H1 (cell line): ENCODE measurements around the gene TMPRSS9. TPM values are rescaled to one million over a fixed set of nuclear protein-coding genes. Genes with fewer than 3 reads are reported as not detected.
A peak's percentile ranks its signal among the peaks of the same experiment; 100 is the strongest.

Source experiments
- CTCF ChIA-PET: fragments of 300-600 bp; sonication (Branson Sonifier 250); formaldehyde crosslinking; loops from one replicate; lab custom pipeline; 2021; ENCODE audit not compliant: partially characterized antibody; lab: Charles Lee
- POLR2A ChIA-PET: fragments of 300-600 bp; sonication (Branson Sonifier 250); formaldehyde crosslinking; loops from one replicate; lab custom pipeline; 2021; ENCODE audit warnings: inconsistent platforms; ENCODE audit not compliant: partially characterized antibody; lab: Charles Lee
- DNase-seq, 2 experiments: peaks; one replicate each; pipeline versions ENCODE4 v3.0.0 to v3.0.0-alpha.2; 2010 to 2022; ENCODE audit warnings: low spot score in 2 of 2, low read depth in 1 of 2, mixed read lengths in 1 of 2
- FAIRE-seq: peaks from 2 replicates; lab custom pipeline; 2011; peaks lifted over from hg19 to GRCh38; lab: Jason Lieb, UNC
- H2AFZ ChIP-seq: 2 replicates; pipeline ENCODE4 v1.8.1; 2012; ENCODE audit warnings: low read length, inconsistent platforms
- H2AK5ac ChIP-seq: 2 replicates; pipeline ENCODE4 v1.6.1; 2013; ENCODE audit warnings: low read depth, low read length
- H2BK120ac ChIP-seq: replicated peaks from 2 replicates; pipeline ENCODE3; 2013; ENCODE audit warnings: low read depth, low read length, inconsistent platforms
- H2BK12ac ChIP-seq: 2 replicates; pipeline ENCODE4 v1.6.1; 2013; ENCODE audit warnings: low read depth, low read length
- H2BK15ac ChIP-seq: 2 replicates; pipeline ENCODE4 v1.6.1; 2013; ENCODE audit warnings: low read length
- H2BK20ac ChIP-seq: 2 replicates; pipeline ENCODE4 v1.6.1; 2013; ENCODE audit warnings: low read length
- H2BK5ac ChIP-seq: 2 replicates; pipeline ENCODE4 v1.6.1; 2013; ENCODE audit warnings: low read depth, low read length
- H3K14ac ChIP-seq: 2 replicates; pipeline ENCODE4 v1.6.1; 2013; ENCODE audit warnings: inconsistent platforms; ENCODE audit not compliant: insufficient read length
- H3K18ac ChIP-seq: 2 replicates; pipeline ENCODE4 v1.6.1; 2013; ENCODE audit warnings: low read length; ENCODE audit errors: extremely low read depth
- H3K23ac ChIP-seq: 2 replicates; pipeline ENCODE4 v1.6.1; 2013; ENCODE audit warnings: inconsistent platforms; ENCODE audit not compliant: insufficient read length
- H3K23me2 ChIP-seq: 2 replicates; pipeline ENCODE4 v1.6.1; 2013; ENCODE audit warnings: low read depth, low read length
- H3K27ac ChIP-seq: 2 replicates; pipeline ENCODE4 v1.6.1; 2011; ENCODE audit warnings: low read depth, low read length, inconsistent platforms
- H3K27me3 ChIP-seq, 4 experiments: replicated peaks in 1 of 4; 1 replicate in 1 of 4; 2 replicates in 3 of 4; pipeline versions ENCODE4 v1.6.1 to v1.8.1; 2011 to 2013; ENCODE audit warnings: low read length in 3 of 4, mild to moderate bottlenecking in 3 of 4, inconsistent platforms in 2 of 4, mixed read lengths in 2 of 4, moderate library complexity in 1 of 4; ENCODE audit not compliant: control insufficient read depth in 3 of 4, insufficient read depth in 3 of 4; ENCODE audit errors: extremely low read depth in 1 of 4
- H3K36me3 ChIP-seq, 4 experiments: 2 replicates each; pipeline versions ENCODE4 v1.6.1 to v1.8.1; 2011 to 2013; ENCODE audit warnings: mild to moderate bottlenecking in 4 of 4, low read length in 3 of 4, moderate library complexity in 2 of 4, control low read depth in 1 of 4, inconsistent platforms in 1 of 4; ENCODE audit not compliant: insufficient read depth in 4 of 4, control insufficient read depth in 2 of 4
- H3K4ac ChIP-seq: replicated peaks from 2 replicates; pipeline ENCODE3; 2013; ENCODE audit warnings: low read length, low read depth, mixed read lengths, inconsistent platforms; ENCODE audit not compliant: insufficient read length
- H3K4me1 ChIP-seq, 4 experiments: replicated peaks in 1 of 4; 1 replicate in 1 of 4; 2 replicates in 3 of 4; pipeline versions ENCODE4 v1.6.1 to v1.8.1; 2011 to 2013; ENCODE audit warnings: low read length in 3 of 4, inconsistent platforms in 2 of 4, mixed read lengths in 1 of 4; ENCODE audit not compliant: insufficient read depth in 4 of 4, control insufficient read depth in 3 of 4
- H3K4me2 ChIP-seq, 2 experiments: 2 replicates each; pipeline versions ENCODE4 v1.6.1 to v1.8.1; 2011 to 2013; ENCODE audit warnings: low read depth in 2 of 2, low read length in 2 of 2, control low read depth in 1 of 2, inconsistent platforms in 1 of 2, mild to moderate bottlenecking in 1 of 2; ENCODE audit not compliant: insufficient read depth in 1 of 2
- H3K4me3 ChIP-seq, 4 experiments: fragments of 200-600, 300-600 bp in 1 of 4; sonication (generic), shearing (Covaris generic), sonication (Bioruptor Twin) in 1 of 4; 2 replicates each; pipeline versions ENCODE4 v1.5.1 to v1.8.1; 2011 to 2016; ENCODE audit warnings: low read length in 4 of 4, low read depth in 3 of 4, control low read depth in 2 of 4, inconsistent platforms in 2 of 4, mild to moderate bottlenecking in 2 of 4, mixed read lengths in 1 of 4, moderate library complexity in 1 of 4; ENCODE audit not compliant: insufficient read depth in 2 of 4; ENCODE audit errors: extremely low read depth in 1 of 4
- H3K56ac ChIP-seq: replicated peaks from 2 replicates; pipeline ENCODE3; 2013; ENCODE audit warnings: low read depth, mild to moderate bottlenecking, mixed read lengths, low read length, inconsistent platforms; ENCODE audit not compliant: insufficient read length
- H3K79me1 ChIP-seq: 2 replicates; pipeline ENCODE4 v1.6.1; 2013; ENCODE audit warnings: low read depth, low read length, control low read depth
- H3K79me2 ChIP-seq, 2 experiments: 2 replicates each; pipeline versions ENCODE4 v1.6.1 to v1.8.1; 2012 to 2013; ENCODE audit warnings: low read length in 2 of 2, mild to moderate bottlenecking in 2 of 2, inconsistent platforms in 1 of 2; ENCODE audit not compliant: insufficient read depth in 2 of 2, control insufficient read depth in 1 of 2
- H3K9ac ChIP-seq, 4 experiments: replicated peaks in 1 of 4; 1 replicate in 1 of 4; 2 replicates in 3 of 4; pipeline versions ENCODE4 v1.6.1 to v1.8.1; 2011 to 2013; ENCODE audit warnings: low read depth in 3 of 4, low read length in 3 of 4, control low read depth in 2 of 4, mild to moderate bottlenecking in 2 of 4, moderate library complexity in 2 of 4, inconsistent platforms in 1 of 4; ENCODE audit errors: extremely low read depth in 1 of 4
- H3K9me3 ChIP-seq, 2 experiments: 2 replicates each; pipeline versions ENCODE4 v1.6.1 to v1.8.1; 2012 to 2013; ENCODE audit warnings: mild to moderate bottlenecking in 2 of 2, moderate library complexity in 2 of 2, control low read depth in 1 of 2, inconsistent platforms in 1 of 2, low read depth in 1 of 2, low read length in 1 of 2, mixed read lengths in 1 of 2; ENCODE audit not compliant: insufficient read depth in 2 of 2
- H4K20me1 ChIP-seq, 2 experiments: replicated peaks in 1 of 2; 2 replicates each; pipeline versions ENCODE3 to v1.8.1; 2011 to 2013; ENCODE audit warnings: inconsistent platforms in 2 of 2, low read length in 2 of 2, mild to moderate bottlenecking in 1 of 2; ENCODE audit not compliant: insufficient read depth in 2 of 2, control insufficient read depth in 1 of 2
- H4K5ac ChIP-seq: 2 replicates; pipeline ENCODE4 v1.6.1; 2013; ENCODE audit warnings: low read length, low read depth, mixed read lengths, inconsistent platforms; ENCODE audit not compliant: insufficient read length
- H4K8ac ChIP-seq: 2 replicates; pipeline ENCODE4 v1.8.0; 2013; ENCODE audit warnings: mild to moderate bottlenecking, moderate library complexity, low read length, inconsistent platforms; ENCODE audit not compliant: insufficient read depth; ENCODE audit errors: extremely low read depth
- H4K91ac ChIP-seq: replicated peaks from 2 replicates; pipeline ENCODE3; 2013; ENCODE audit warnings: low read length, mixed read lengths, inconsistent platforms; ENCODE audit not compliant: insufficient read length
- EGR1 ChIP-seq: IDR thresholded peaks from 2 replicates; pipeline ENCODE4 v1.6.1; 2011; ENCODE audit warnings: low read depth, low read length, borderline replicate concordance
- POLR2AphosphoS5 ChIP-seq: IDR thresholded peaks from 2 replicates; pipeline ENCODE4 v1.6.1; 2011; ENCODE audit warnings: low read depth, low read length
- SAP30 ChIP-seq: fragments of 300-600 bp; sonication (generic); IDR thresholded peaks from 2 replicates; pipeline ENCODE4 v1.7.1; 2012; ENCODE audit warnings: low read length, moderate library complexity, mild to moderate bottlenecking, inconsistent platforms; ENCODE audit not compliant: insufficient read depth, insufficient replicate concordance
- SP1 ChIP-seq: IDR thresholded peaks from 2 replicates; pipeline ENCODE4 v1.6.1; 2011; ENCODE audit warnings: low read depth, low read length
- TAF1 ChIP-seq: IDR thresholded peaks from 2 replicates; pipeline ENCODE4 v1.6.1; 2011; ENCODE audit warnings: mild to moderate bottlenecking, low read depth, low read length
- YY1 ChIP-seq: IDR thresholded peaks from 2 replicates; pipeline ENCODE4 v1.6.1; 2011; ENCODE audit warnings: low read depth, mild to moderate bottlenecking, low read length
- WGBS, 2 experiments: shearing (Covaris generic) in 1 of 2; methylation state at CpG; one replicate each; pipeline versions ENCODE4 v1.1.6 to v1.1.7; 2013 to 2015; ENCODE audit warnings: low lambda C conversion rate in 2 of 2, mixed read lengths in 2 of 2, inconsistent platforms in 1 of 2, low coverage in 1 of 2, missing lambda C conversion rate in 1 of 2; ENCODE audit not compliant: insufficient replicate concordance in 2 of 2, insufficient coverage in 1 of 2, insufficient read length in 1 of 2; ENCODE audit errors: extremely low coverage in 1 of 2, missing lambda C conversion rate in 1 of 2; 5-methylcytosine and 5-hydroxymethylcytosine counted together
- polyA plus RNA-seq, 7 experiments: library from polyadenylated mRNA; depleted of rRNA in 3 of 7; stranded (reverse) in 5 of 7; unstranded in 2 of 7; fragments of >200 nt in 5 of 7; fragments of 200-250 nt in 2 of 7; gene quantifications; 1 replicate in 5 of 7; 2 replicates in 1 of 7; 4 replicates in 1 of 7; pipeline versions ENCODE4 v1.2.1 to v1.2.3, GENCODE V29; 2011 to 2013; ENCODE audit warnings: missing spikeins in 2 of 7, mixed read lengths in 2 of 7
- total RNA-seq: library from RNA; stranded (reverse); fragmentation: NEBNext Ultra II Directional; extraction: Animal tissue kit (Norgen Biotek cat#: 25700); gene quantifications from 2 replicates; pipeline ENCODE4 v1.2.1, GENCODE V29; 2021
- TF ChIP-seq, protein P1 (sequence below): IDR thresholded peaks from 2 replicates; pipeline ENCODE4 v1.6.1; 2011; ENCODE audit warnings: low read length, improper control_type of control experiment

Gene TMPRSS9
- total and polyA plus RNA-seq, 2 of the 8 experiments (the other 6 are each of a cell fraction or from before 2014, with no cell fraction given), result 0.15 to 0.19 TPM

DNA sequence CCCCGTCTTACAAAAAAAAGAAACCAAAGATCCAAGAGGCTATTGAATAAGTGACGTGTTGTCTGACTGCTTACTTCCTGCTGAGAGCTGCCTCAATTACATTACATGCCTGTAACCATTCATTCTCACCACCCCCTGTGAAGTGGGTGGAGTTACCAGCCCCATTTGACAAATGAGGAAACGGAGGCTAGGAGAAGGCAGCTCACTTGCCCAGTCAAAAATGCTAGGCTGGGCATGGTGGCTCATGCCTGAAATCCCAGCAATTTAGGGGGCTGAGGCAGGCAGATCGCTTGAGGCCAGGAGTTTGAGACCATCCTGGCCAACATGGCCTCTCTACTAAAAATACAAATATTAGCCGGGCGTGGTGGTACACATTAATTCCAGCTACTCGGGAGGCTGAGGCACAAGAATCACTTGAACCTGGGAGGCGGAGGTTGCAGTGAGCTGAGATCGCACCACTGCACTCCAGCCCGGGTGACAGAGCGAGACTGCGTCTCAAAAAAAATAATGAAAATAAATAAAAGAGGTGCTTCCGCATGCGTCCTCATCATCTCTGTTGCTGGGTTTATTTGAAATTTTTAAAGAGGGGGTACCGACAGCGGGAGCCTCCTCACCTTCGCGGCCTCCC, 32.2 kb upstream of the TMPRSS9 start:
- H3K27me3 ChIP-seq, result no peaks in the 10 kb centered on the region

More for the DNA sequence above, 32.2 kb upstream of the TMPRSS9 start:
- H2AFZ ChIP-seq, result no peak overlapping the region
- peaks cover 0 to 33% (median 15%) of the 10 kb centered on the region in 4 experiments; a peak in 6 of 7 replicates for H3K4me1 ChIP-seq
- H3K14ac ChIP-seq, result no peak overlapping the region
- peaks cover 0 to 15% of the 10 kb centered on the region in 2 experiments for H4K20me1 ChIP-seq
- no peak overlapping the region; the same call in 1 of the 2 replicates for H3K27ac ChIP-seq
- H4K91ac ChIP-seq, result peak overlapping the region; percentile 88
- peaks cover 5 to 52% of the 10 kb centered on the region in 2 experiments; a peak in 3 of 4 replicates for H3K79me2 ChIP-seq
- H2BK5ac ChIP-seq, result peak overlapping the region; percentile 83
- H4K5ac ChIP-seq, result peak overlapping the region; percentile 89
- H2BK120ac ChIP-seq, result no peak overlapping the region
- FAIRE-seq (peak; percentile 82), DNase-seq (peak in 1 of 2 experiments; percentile 57)
- H3K4me2 ChIP-seq, result peak overlapping the region; percentile 86 to 95
- H3K56ac ChIP-seq, result peak overlapping the region; percentile 73
- H2BK15ac ChIP-seq, result no peak overlapping the region
- no peaks in the 10 kb centered on the region for H3K9me3 ChIP-seq
- H3K4ac ChIP-seq, result no peak overlapping the region
- peak overlapping the region; percentile 88; the same call in 1 of the 2 replicates for H4K8ac ChIP-seq
- H3K79me1 ChIP-seq, result peaks cover 19% of the 10 kb centered on the region
- POLR2A ChIA-PET, result interaction anchor here (0.7 to 3.0 kb wide), 16 partner anchors 9 to 100 kb away, joined by 3 to 11 read pairs (median 4); partner anchors contain the start of gene AMH
- peak overlapping the region in 3 of 4 experiments; percentile 72 to 93 (median 74); a peak in 6 of 7 replicates for H3K9ac ChIP-seq
- CTCF ChIA-PET, result interaction anchor here (1.1 to 4.2 kb wide), 6 partner anchors 10 to 173 kb away, joined by 3 to 25 read pairs (median 4); no protein-coding TSS in a partner anchor
- H3K18ac ChIP-seq, result peak overlapping the region; percentile 96
- H2BK12ac ChIP-seq, result no peak overlapping the region
- H3K23me2 ChIP-seq, result peaks cover 11% of the 10 kb centered on the region; the same call in 1 of the 2 replicates
- H2AK5ac ChIP-seq, result peak overlapping the region; percentile 39; the same call in 1 of the 2 replicates
- TF ChIP-seq SAP30 (peak; percentile 21), EGR1 (no peak), POLR2AphosphoS5 (peak; percentile 50; the same call in 1 of the 2 replicates), TAF1 (peak; percentile 39), SP1 (0 out of 2 replicates have a peak, but pooled peaks have one; percentile 7), YY1 (0 out of 2 replicates have a peak, but pooled peaks have one; percentile 10)
- TF ChIP-seq, protein P1, sequence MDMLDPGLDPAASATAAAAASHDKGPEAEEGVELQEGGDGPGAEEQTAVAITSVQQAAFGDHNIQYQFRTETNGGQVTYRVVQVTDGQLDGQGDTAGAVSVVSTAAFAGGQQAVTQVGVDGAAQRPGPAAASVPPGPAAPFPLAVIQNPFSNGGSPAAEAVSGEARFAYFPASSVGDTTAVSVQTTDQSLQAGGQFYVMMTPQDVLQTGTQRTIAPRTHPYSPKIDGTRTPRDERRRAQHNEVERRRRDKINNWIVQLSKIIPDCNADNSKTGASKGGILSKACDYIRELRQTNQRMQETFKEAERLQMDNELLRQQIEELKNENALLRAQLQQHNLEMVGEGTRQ, result no peak
- no peak overlapping the region for H3K23ac ChIP-seq
- peaks cover 0 to 11% (median 6%) of the 10 kb centered on the region in 4 experiments; a peak in 6 of 8 replicates for H3K36me3 ChIP-seq
- no peak overlapping the region for H2BK20ac ChIP-seq
- WGBS, 2 experiments, result 3% methylated on average over 18 of the region's 18 CpGs; no CpG with 5 or more reads in 1 of the 2 experiments
- peak overlapping the region; percentile 85 to 98 (median 91) for H3K4me3 ChIP-seq
